Hematopoietic multipotent progenitor cell (in vitro differentiated cells): Measurements from ENCODE around the gene BNIP2. TPM values are rescaled to one million over a fixed set of nuclear protein-coding genes. Genes with fewer than 3 reads are reported as not detected.
"Not testable (repeated sequence)": the region's sequence is repeated elsewhere in the genome, so short reads cannot be mapped to it uniquely, and the experiment has no call there.

Experiments
- DNase-seq, 3 donors: peaks; one replicate each; pipeline ENCODE4 v3.0.0-alpha.2; 2011 to 2015; ENCODE audit warnings: low read depth in 2 of 3, low spot score in 2 of 3
- total RNA-seq: library from RNA; depleted of rRNA; stranded (reverse); fragments of >200 nt; gene quantifications from one replicate; pipeline ENCODE4 v1.2.3, GENCODE V29; 2012

Gene BNIP2
- total RNA-seq, result 78.9 TPM

GRCh38 chr15:59688782-59689625 lies at the start of gene BNIP2:
Gene BNIP2 (minus strand): TSS chr15:59689320. CDS start chr15:59682457, 6,863 bp downstream.
- DNase-seq, result peak; percentile 96 to 100 (median 99)

- DNase-seq, result no peak
Measured at GRCh38 chr15:59738676-59739075, 49.6 kb upstream of the BNIP2 start.

GRCh38 chr15:59736181-59736580 lies 47.1 kb upstream of the BNIP2 start:
- DNase-seq, result no peak

- no peak for DNase-seq
Measured at GRCh38 chr15:59725151-59725486, 36.0 kb upstream of the BNIP2 start.

GRCh38 chr15:59723687-59724346 lies 34.7 kb upstream of the BNIP2 start:
- DNase-seq, result no peak

- no peak for DNase-seq
Measured at GRCh38 chr15:59722476-59722875, 33.4 kb upstream of the BNIP2 start.

GRCh38 chr15:59722037-59722436 lies 32.9 kb upstream of the BNIP2 start:
- DNase-seq, result no peak

- no peak for DNase-seq
Measured at GRCh38 chr15:59721411-59721810, 32.3 kb upstream of the BNIP2 start.

GRCh38 chr15:59713177-59713576 lies 24.1 kb upstream of the BNIP2 start:
- no peak for DNase-seq

GRCh38 chr15:59711451-59712243 lies 22.5 kb upstream of the BNIP2 start:
- no peak for DNase-seq

GRCh38 chr15:59707619-59708018 lies 18.5 kb upstream of the BNIP2 start:
- no peak for DNase-seq

GRCh38 chr15:59703979-59704796 lies 15.1 kb upstream of the BNIP2 start:
- DNase-seq, result no peak

- no peak for DNase-seq
Measured at GRCh38 chr15:59702351-59702750, 13.2 kb upstream of the BNIP2 start.

GRCh38 chr15:59701880-59702279 lies 12.8 kb upstream of the BNIP2 start:
- DNase-seq, result no peak

- DNase-seq, result no peak
Measured at GRCh38 chr15:59699810-59700431, 10.8 kb upstream of the BNIP2 start.

GRCh38 chr15:59698065-59698464 lies 8.9 kb upstream of the BNIP2 start:
- not testable (repeated sequence) for DNase-seq

GRCh38 chr15:59696332-59696731 lies 7.2 kb upstream of the BNIP2 start:
- DNase-seq, result no peak

- DNase-seq, result no peak
Measured at GRCh38 chr15:59694779-59695178, 5.7 kb upstream of the BNIP2 start.

- DNase-seq, result peak in 2 of 3 donors; percentile 70 to 87
Measured at GRCh38 chr15:59691194-59691805, 2.2 kb upstream of the BNIP2 start.
